ENCODE data around the gene CGNL1. TPM values are rescaled to one million over a fixed set of nuclear protein-coding genes. Genes with fewer than 3 reads are reported as not detected.

The CGNL1 gene
- total RNA-seq, 1 donor from 2014 or later = 20.6 TPM

GRCh38 chr15:57571725-57572124, 195.4 kb downstream of the CGNL1 start:
- DNase-seq = no peak

DNA sequence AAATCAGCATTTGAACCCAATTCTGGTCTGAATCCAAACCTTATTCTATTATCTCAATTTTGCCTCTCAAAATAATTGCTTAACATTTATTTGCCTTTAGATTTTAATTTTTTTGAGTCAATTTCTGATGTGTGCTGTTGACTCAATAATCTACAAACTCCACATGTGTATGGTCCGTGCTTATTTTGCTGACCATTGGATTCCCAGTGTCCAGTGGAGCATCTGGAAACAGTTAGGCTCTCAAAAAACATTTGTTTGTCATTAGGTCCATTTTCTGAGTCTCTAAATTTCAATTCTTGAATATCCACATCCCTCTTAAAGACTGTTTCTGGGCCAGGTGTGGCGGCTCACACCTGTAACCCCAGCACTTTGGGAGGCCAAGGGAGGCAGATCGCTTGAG, 196.2 kb downstream of the CGNL1 start:
- no peak for DNase-seq

DNA sequence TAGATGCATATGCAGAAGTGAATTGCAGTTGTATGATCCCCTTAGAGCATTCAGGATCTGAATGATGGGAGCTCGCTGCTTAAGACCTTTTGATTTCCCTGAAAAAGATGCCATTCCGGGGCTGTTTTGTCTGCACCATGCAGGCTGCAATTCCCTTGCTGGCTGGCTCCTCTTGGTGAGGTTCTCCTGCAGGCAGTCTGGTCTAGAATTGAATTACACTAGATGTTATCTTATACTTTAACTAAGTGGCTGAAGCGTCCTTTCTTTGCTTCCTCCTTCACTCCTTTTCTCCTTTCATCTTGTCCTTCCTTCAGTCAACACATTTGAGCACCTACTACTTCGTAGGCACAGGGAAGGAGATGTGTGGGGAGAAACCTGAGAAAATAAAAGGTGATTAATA, 196.8 kb downstream of the CGNL1 start:
- DNase-seq = no peak

- no peak for DNase-seq
Observed at GRCh38 chr15:57575363-57575762, 199.1 kb downstream of the CGNL1 start.

DNA sequence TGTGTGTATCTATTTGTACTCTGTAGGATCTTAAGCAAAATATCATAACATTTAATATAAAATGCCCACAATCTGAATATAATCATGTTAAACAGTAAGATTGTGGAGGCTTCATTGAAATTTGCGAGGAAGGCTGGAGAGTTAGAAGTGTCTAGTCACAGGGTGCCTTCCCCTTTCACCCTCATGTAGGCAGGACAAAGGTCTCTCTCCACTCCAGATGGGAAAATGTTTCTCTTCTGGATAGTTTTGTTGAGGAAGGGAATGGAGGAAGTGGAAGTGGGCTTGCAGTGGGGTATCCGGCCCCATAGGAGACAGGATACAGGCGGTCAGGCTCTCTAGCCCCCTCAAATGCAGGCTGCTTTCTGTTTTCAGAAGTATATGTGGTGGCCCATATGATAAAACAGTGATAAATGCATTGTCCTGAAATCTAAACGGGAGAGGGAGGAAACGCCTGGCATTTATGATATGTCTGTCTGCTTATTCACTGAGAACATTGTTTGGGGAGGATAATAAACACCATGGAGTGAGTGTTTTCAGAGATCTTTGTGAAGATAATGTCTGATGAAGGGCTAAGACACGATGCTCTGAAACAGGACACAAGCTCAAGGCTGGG, 202.1 kb downstream of the CGNL1 start:
- DNase-seq = no peak

GRCh38 chr15:57580428-57580827, 204.1 kb downstream of the CGNL1 start:
- DNase-seq = no peak

DNA sequence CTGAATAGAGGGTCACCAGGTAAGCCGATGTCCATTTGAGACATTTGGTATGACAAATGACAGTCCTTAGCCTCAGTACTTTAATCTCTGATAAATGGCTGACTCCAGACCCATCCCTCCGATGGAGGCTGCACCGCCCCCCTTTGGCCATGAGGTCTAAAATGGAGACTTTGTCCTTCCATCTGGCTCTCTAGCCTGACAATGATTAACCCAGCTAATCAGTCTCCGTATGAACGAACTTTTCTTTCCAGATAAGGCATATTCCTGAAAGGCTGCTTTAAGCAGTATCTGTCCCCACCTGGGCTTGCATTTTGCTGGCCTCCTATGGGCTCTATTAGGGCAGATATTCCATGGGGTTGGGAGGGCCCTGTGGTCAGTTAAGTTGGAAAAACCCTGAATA, 204.6 kb downstream of the CGNL1 start:
- DNase-seq = no peak

GRCh38 chr15:57582090-57582489, 205.8 kb downstream of the CGNL1 start:
- no peak for DNase-seq

GRCh38 chr15:57583282-57583681, 207.0 kb downstream of the CGNL1 start:
- no peak for DNase-seq

DNA sequence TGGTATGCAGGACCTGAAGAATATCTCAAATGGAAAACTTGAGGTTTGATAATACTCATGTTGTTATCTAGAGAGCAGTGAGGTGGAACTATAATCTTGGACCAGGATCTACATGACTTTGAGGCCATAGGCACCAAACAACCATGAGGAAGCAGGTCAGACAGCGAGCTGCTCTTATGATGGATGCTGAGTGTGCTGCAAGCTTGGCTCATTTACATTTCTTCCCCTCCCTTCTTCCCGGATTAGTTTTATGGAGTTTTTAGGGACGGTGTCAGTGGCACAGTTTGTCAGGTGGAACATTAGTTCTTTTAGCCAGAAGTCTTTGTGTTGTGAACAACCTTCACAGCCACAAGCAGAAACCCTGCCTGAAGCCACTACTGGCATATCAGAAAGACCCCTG, 207.4 kb downstream of the CGNL1 start:
- no peak for DNase-seq

GRCh38 chr15:57586661-57587424, 210.5 kb downstream of the CGNL1 start:
- no peak for DNase-seq

GRCh38 chr15:57589281-57589680, 213.0 kb downstream of the CGNL1 start:
- DNase-seq = peak; percentile 61

GRCh38 chr15:57589754-57590153, 213.4 kb downstream of the CGNL1 start:
- DNase-seq = peak; percentile 55

GRCh38 chr15:57591237-57591821, 215.0 kb downstream of the CGNL1 start:
- DNase-seq = no peak

DNA sequence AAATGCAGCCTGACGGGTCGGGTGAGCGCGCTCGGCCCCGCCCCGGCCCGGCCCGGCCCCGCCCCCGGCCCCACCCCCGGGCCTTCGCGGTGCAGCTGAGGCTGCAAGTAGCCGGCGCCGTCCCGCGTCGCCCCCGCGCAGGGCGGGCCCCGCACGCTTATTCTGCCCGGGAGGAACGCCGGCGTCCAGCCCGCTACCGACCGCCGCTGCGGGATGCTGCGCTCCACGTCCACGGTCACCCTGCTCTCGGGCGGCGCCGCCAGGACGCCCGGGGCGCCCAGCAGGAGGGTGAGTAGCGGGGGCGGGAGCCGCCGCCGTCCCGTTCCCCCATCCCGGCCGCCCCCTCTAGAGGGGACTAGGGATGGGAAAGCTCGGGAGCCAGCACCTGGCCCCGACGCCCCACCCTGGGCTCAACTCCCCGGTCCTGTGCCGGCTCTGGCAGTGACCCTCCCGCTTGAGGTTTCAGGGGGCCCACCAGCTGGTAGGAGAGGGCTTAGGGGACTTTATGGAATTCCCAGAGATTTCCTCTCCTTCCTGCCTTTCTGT, 215.6 kb downstream of the CGNL1 start, which contains the start of gene MYZAP:
MYZAP (plus strand) TSS at position 83 of the 546 bp plus-strand sequence; CDS start at position 214, 131 bp downstream.
- peak; percentile 47 for DNase-seq

DNA sequence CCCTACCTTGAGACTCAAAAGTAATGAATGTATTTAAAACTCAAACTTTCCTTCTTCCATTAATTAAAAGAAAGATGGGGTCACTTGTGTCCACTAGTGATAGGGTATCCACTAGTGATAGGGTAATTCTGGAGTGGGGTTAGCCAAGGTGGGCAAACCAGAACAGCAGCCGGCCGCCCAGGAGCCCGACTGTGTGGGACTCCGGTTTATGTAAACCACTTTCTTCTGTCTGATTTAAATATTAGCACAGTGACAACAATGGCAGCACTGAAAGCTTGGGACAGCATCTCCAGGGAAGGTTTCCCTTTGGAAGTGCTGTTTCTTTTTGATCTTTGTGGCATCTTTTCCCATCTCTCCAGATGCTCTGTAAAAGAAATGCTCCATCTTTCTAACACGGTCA, 216.1 kb downstream of the CGNL1 start:
- DNase-seq = no peak

DNA sequence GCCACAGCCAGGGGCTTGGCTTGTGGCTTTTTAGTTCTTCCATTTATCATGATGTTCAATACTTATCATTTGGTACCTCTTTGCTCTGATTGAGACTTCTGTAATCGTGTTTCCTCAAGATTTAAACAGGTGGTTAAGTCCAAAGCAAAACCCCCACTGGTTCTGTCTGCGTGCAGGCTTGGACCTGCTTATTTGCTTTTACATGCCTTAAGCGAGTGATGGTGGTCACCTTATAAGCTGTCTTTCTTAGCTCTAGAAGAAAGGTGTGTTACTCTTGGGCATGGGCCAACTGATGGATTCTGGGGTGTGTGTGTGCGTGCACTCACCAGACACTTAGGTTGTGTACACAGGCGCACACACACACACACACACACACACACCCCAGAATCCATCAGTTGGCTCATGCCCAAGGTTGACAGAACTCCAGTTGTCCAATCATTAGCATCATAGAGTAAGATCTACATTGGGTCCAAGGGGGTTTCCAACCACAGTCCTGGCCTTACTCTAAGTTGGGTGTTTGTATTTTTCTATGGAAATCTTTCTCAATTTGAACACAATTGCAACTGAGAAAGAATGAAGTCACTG, 216.6 kb downstream of the CGNL1 start:
- DNase-seq = no peak

DNA sequence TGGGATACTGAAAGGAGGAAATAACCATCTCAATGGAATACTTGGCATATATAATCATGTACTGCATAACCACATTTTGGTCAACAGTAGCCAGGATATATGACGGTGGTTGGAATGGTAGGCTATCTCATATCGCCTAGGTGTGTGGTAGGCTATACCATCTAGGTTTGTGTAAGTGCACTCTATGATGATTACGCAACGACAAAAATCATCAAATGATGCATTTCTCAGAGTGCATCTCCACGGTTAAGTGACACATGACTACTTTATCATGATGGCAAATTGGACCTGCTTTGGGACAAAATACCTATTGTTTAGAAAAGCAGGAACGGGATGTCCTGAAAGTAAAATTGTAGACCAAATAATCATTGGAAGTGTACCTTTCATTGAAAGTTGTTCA, 218.2 kb downstream of the CGNL1 start:
- no peak for DNase-seq

DNA sequence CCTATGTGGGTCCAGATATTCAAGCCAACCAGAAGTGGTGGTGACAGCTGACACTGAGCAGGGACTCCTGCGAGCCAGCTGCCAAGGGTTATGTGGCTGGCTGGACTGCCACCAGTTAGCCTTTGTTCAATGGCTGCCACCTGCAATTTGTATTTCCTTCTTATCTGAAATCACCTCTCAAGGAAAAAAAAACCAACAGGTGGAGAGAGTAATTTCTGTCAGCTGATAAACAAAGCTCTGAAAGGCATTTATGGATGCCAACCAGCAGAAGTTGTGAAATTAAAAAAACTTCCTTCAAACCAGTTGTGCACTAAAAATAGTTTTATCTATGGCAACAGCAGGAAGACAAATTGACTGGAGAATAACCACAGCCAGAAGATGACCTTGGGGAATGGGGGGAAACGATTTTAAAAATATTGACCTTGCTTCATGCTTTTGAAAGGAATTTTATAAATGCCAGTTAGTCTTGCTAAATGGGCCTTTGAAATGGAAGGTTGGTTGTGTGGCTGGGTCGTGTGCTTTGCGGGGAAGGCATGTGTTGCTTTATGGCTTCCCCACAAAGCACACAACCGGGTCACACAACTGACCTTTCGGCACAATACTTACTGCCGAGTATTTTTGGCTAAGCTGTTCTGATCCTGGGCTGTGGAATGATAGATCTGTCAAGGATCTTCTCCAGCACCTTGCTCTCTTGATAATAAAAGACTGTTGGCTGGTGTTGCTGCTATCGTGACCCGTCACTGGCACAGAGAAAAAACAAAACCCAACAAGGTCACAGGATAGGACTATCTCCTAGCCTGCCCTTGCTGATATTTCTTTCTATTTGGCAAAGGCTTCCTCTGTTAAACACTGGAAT, 218.9 kb downstream of the CGNL1 start:
- DNase-seq = no peak

DNA sequence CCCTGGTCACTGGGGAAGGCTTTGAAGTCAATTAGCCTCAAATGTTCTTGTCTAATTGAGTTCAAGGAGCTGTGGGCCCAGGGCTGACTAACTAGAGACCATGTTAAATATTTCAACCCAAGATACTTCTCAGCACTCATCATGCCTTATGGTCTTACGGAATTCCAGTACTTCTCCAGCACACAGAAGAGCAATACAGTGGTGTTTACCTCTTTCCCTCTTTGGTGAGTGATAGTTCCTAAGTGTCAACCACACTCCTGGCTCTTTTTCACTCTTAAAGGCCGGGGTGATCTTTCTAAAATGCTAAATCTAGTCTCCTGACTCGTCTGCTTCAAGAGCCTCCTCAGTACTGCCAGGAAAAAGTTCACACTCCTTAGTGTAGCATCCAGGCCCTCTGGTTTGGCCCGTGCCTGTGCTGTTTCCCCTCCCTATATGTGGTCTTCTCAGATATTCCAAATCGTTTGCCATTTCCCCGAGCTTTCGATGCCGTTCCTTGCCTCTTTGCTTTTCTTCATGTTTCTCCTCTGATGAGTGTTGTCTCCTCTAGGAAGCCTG, 220.1 kb downstream of the CGNL1 start:
- no peak for DNase-seq

GRCh38 chr15:57596978-57597377, 220.7 kb downstream of the CGNL1 start:
- peak; percentile 61 for DNase-seq

- no peak for DNase-seq
Observed at GRCh38 chr15:57597431-57597830, 221.1 kb downstream of the CGNL1 start.

Data from tongue (tissue), 2 donors.